DOHH2 (cell line): ENCODE measurements around the gene RPS4Y1.

Experiments used
- CTCF ChIP-seq: fragments of 200-600 bp; sonication (generic); IDR thresholded peaks from one replicate; pipeline ENCODE4 v1.5.1; 2014; ENCODE audit warnings: antibody characterized with exemption, mild to moderate bottlenecking, low read depth, low read length; ENCODE audit not compliant: poor library complexity, severe bottlenecking
- EZH2phosphoT487 ChIP-seq: fragments of 200-600 bp; sonication (generic); IDR thresholded peaks from 2 replicates; pipeline ENCODE4 v1.6.1; 2017; ENCODE audit warnings: borderline replicate concordance, mild to moderate bottlenecking, antibody characterized with exemption, low read length, moderate library complexity, mixed read lengths

- TF ChIP-seq CTCF (no peak), EZH2phosphoT487 (no peak)
These were observed 6.2 kb upstream of the RPS4Y1 start for GRCh38 chrY:2835230-2835629.
